GM23248 (cell line): Measurements from ENCODE around the gene SYNPO. TPM values are rescaled to one million over a fixed set of nuclear protein-coding genes. Genes with fewer than 3 reads are reported as not detected.

Experiments used
- DNase-seq: peaks from one replicate; pipeline ENCODE4 v3.0.0-alpha.2; 2015
- H2AFZ ChIP-seq: fragments of 200-600 bp; sonication (generic); 2 replicates; pipeline ENCODE4 v1.6.1; 2016; ENCODE audit warnings: antibody characterized with exemption
- H3F3A ChIP-seq: fragments of 200-600 bp; sonication (generic); 2 replicates; pipeline ENCODE4 v1.6.1; 2016; ENCODE audit warnings: mild to moderate bottlenecking, antibody characterized with exemption, mixed run types; ENCODE audit not compliant: insufficient read depth
- H3K27ac ChIP-seq: fragments of 200-600 bp; sonication (generic); 2 replicates; pipeline ENCODE4 v1.5.1; 2016; ENCODE audit warnings: mild to moderate bottlenecking
- H3K27me3 ChIP-seq: fragments of 200-600 bp; sonication (generic); replicated peaks from 2 replicates; pipeline ENCODE4 v1.6.1; 2016; ENCODE audit warnings: mild to moderate bottlenecking; ENCODE audit not compliant: insufficient read depth
- H3K36me3 ChIP-seq: fragments of 200-600 bp; sonication (generic); 2 replicates; pipeline ENCODE4 v1.6.1; 2016; ENCODE audit warnings: low read depth, mild to moderate bottlenecking
- H3K4me1 ChIP-seq: fragments of 200-600 bp; sonication (generic); 2 replicates; pipeline ENCODE4 v1.6.1; 2016; ENCODE audit warnings: mild to moderate bottlenecking; ENCODE audit not compliant: insufficient read depth
- H3K4me2 ChIP-seq: fragments of 200-600 bp; sonication (generic); one replicate; pipeline ENCODE4 v1.6.1; 2016; ENCODE audit warnings: mild to moderate bottlenecking; ENCODE audit not compliant: unreplicated experiment
- H3K4me3 ChIP-seq: fragments of 200-600 bp; sonication (generic); 2 replicates; pipeline ENCODE4 v1.5.1; 2016; ENCODE audit warnings: mild to moderate bottlenecking
- H3K79me2 ChIP-seq: fragments of 200-600 bp; sonication (generic); 2 replicates; pipeline ENCODE4 v1.6.1; 2016; ENCODE audit warnings: mild to moderate bottlenecking; ENCODE audit not compliant: insufficient read depth
- H3K9ac ChIP-seq: fragments of 200-600 bp; sonication (generic); 2 replicates; pipeline ENCODE4 v1.6.1; 2016; ENCODE audit warnings: mild to moderate bottlenecking
- H3K9me2 ChIP-seq: fragments of 200-600 bp; sonication (generic); 2 replicates; pipeline ENCODE4 v1.6.1; 2016; ENCODE audit warnings: mixed run types, mild to moderate bottlenecking, moderate library complexity; ENCODE audit not compliant: insufficient read depth
- H3K9me3 ChIP-seq: fragments of 200-600 bp; sonication (generic); one replicate; pipeline ENCODE4 v1.6.1; 2017; ENCODE audit warnings: low read depth
- H4K20me1 ChIP-seq: fragments of 200-600 bp; sonication (generic); 2 replicates; pipeline ENCODE4 v1.6.0; 2016; ENCODE audit not compliant: insufficient read depth
- EZH2 ChIP-seq: fragments of 200-600 bp; sonication (generic); IDR thresholded peaks from 2 replicates; pipeline ENCODE4 v1.6.1; 2018; ENCODE audit warnings: antibody characterized with exemption, mild to moderate bottlenecking; ENCODE audit not compliant: insufficient read depth, poor library complexity, severe bottlenecking
- EZH2phosphoT487 ChIP-seq: fragments of 200-600 bp; sonication (generic); IDR thresholded peaks from 2 replicates; pipeline ENCODE4 v1.6.1; 2018; ENCODE audit warnings: antibody characterized with exemption, moderate library complexity, mild to moderate bottlenecking, low read depth; ENCODE audit not compliant: insufficient read depth
- WGBS, 2 experiments: methylation state at CpG; one replicate each; pipeline ENCODE4 v1.1.6; 2015 to 2017; ENCODE audit warnings: low lambda C conversion rate in 2 of 2, low coverage in 1 of 2; ENCODE audit errors: missing lambda C conversion rate in 2 of 2; 5-methylcytosine and 5-hydroxymethylcytosine counted together
- in situ Hi-C: fragments of 300-500 bp; cut with MboI; formaldehyde crosslinking; loops from 2 replicates; pipeline ENCODE4 v1.15.0; 2020
- polyA plus RNA-seq: library from polyadenylated mRNA; unstranded; fragments of >200 nt; fragmentation: Nextera tagmentation; extraction: Ambion mirVana; gene quantifications from 2 replicates; pipeline ENCODE4 v1.2.1, GENCODE V29; 2016
- total RNA-seq: library from RNA; depleted of rRNA; stranded (reverse); fragments of >200 nt; shearing (Covaris generic); gene quantifications from 2 replicates; pipeline ENCODE4 v1.2.3, GENCODE V29; 2014

SYNPO gene
- total and polyA plus RNA-seq, 2 experiments from 2014 or later, result 5.6 to 6.1 TPM

DNA sequence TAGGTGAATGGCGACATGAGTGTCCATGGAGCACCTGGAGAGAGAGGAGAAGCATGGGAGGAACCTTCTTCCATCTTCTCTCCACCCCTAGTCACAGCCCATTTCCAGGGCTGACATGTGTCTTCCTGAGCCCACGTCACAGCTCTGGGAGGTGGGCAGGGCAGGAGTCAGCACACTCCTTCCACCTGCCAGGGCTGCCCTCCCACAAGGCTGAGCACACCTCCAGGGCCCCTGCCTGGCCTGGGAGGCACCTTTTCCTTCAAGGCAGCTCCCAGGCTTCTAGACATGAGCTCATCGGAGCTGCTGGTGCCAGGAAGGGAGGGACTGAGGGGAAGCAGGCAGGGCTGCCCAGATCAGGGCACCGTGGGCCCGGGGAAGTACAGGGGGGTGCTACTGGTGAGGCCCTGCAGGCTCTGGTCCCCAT is 13.6 kb upstream of the SYNPO start:
- Histone ChIP-seq H3K79me2 (peaks cover 17% of the 10 kb centered on the region), H3K4me1 (peaks cover 32% of the 10 kb centered on the region), H3K9me3 (no peaks in the 10 kb centered on the region), H3K9ac (no peak overlapping the region), H3K9me2 (no peaks in the 10 kb centered on the region), H3K4me2 (no peak overlapping the region), H3K36me3 (no peaks in the 10 kb centered on the region), H3K4me3 (no peak overlapping the region), H3K27ac (no peak overlapping the region), H3F3A (peaks cover 28% of the 10 kb centered on the region), H2AFZ (no peak overlapping the region), H3K27me3 (no peaks in the 10 kb centered on the region), H4K20me1 (no peaks in the 10 kb centered on the region)
- 72 to 80% methylated on average over 5 of the region's 5 CpGs for WGBS, 2 experiments
- in situ Hi-C loops, result no loop called here
- DNase-seq, result peak; percentile 54
- no peak for TF ChIP-seq EZH2
- no peak for TF ChIP-seq EZH2phosphoT487

DNA sequence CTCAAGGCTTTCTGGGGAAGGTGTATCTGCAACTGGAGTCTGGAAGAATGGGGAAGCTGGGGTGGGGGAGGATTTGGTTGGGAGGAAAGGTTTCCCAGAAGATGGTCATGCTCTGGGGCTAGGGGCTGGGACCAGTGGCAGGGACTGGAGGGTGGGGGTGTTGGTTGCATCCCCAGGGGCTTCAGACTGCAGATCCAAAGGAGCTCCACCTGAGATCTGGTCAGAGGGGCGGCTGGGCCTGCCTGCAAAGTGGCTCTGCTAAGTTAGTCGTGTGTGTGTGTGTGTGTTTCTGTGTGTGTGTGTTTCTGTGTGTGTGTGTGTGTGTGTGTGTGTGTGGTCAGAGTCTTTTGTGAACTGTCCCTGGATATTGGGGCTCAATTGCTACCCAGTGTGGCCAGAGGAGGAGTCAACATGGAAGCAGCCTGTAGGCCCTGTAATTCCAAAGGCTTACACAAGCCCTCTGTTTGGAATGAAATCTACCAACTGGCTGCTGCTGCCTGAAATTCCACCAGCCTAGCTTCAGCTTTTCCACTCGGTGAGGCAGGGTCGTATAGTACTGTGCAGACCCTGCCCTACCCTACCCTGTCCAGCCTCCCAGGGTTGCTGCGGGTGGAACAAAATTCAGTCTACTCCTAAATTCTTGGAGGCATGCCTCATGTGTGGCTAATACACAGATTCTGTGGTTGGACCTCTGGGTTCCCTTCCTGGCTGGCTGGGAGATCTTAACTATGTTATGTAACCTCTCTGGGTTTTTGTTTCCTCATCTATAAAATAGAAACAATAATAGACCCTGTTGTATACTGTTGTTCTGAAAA is 12.5 kb upstream of the SYNPO start:
- Histone ChIP-seq H3K4me3 (no peak overlapping the region), H3K9ac (no peak overlapping the region), H2AFZ (no peak overlapping the region), H3K27ac (peak overlapping the region; percentile 38; the same call in 1 of the 2 replicates), H3K4me2 (peak overlapping the region; percentile 7), H3K27me3 (no peaks in the 10 kb centered on the region), H3K4me1 (peaks cover 30% of the 10 kb centered on the region), H3K79me2 (peaks cover 17% of the 10 kb centered on the region), H3K9me3 (no peaks in the 10 kb centered on the region), H3K9me2 (no peaks in the 10 kb centered on the region), H3F3A (peaks cover 25% of the 10 kb centered on the region), H3K36me3 (no peaks in the 10 kb centered on the region), H4K20me1 (no peaks in the 10 kb centered on the region)
- no peak for TF ChIP-seq EZH2
- no peak for TF ChIP-seq EZH2phosphoT487
- WGBS, 2 experiments, result 52 to 60% methylated on average over 4 to 5 of the region's 5 CpGs
- peak; percentile 86 for DNase-seq
- in situ Hi-C loops, result no loop called here

DNA sequence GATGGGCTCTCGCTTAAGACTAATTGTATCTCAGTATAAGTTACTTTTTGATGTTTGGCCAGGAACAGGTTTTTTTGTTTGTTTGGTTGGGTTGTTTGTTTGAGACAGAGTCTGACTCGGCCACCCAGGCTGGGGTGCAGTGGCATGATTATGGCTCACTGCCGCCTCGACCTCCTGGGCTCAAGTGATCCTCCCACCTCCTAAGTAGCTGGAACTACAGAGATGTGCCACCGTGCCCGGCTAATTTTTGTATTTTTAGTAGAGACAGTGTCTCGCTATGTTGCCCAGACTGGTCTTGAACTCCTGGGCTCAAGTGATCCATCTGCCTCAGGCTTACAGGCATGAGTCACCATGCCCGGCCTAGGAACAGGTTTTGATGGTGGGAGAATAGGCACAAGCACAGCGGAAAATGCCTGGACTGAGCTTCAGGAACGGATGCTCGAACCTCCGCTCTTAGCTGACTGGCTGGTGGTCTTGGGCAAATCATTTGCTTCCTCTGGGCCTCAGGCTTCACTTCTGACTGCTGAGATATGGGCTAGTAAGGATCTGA is 11.4 kb upstream of the SYNPO start:
- Histone ChIP-seq H3K79me2 (peaks cover 17% of the 10 kb centered on the region), H2AFZ (no peak overlapping the region), H4K20me1 (no peaks in the 10 kb centered on the region), H3K27ac (no peak overlapping the region), H3K4me2 (no peak overlapping the region), H3F3A (peaks cover 18% of the 10 kb centered on the region), H3K4me3 (no peak overlapping the region), H3K9me2 (no peaks in the 10 kb centered on the region), H3K27me3 (no peaks in the 10 kb centered on the region), H3K36me3 (no peaks in the 10 kb centered on the region), H3K9me3 (no peaks in the 10 kb centered on the region), H3K9ac (no peak overlapping the region), H3K4me1 (peaks cover 26% of the 10 kb centered on the region)
- DNase-seq, result no peak
- 94 to 95% methylated on average over 12 of the region's 12 CpGs for WGBS, 2 experiments
- in situ Hi-C loops, result no loop called here
- no peak for TF ChIP-seq EZH2

DNA sequence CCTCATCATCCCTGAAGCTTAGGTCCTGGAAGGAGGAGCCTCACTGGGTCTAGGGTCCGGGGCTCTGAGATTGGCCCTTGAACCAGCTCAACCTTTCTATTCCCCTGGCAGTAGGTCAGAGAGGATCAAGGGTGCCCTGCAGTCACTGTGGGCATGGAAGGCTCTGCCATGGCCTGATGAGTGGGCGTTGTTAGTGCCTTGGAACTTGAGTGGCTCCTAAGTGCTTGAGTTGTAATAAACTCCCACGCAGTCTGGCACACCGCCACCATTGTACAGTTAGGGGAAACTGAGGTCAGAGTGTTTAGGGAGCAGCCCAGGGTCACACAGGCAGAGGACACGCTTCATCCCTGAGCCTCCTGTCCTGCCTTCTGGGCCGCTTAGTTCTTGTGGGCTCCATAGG is 10.4 kb upstream of the SYNPO start:
- Histone ChIP-seq H3K9me3 (no peaks in the 10 kb centered on the region), H3K4me2 (no peak overlapping the region), H3K9ac (no peak overlapping the region), H3K4me3 (no peak overlapping the region), H4K20me1 (no peaks in the 10 kb centered on the region), H3K4me1 (peaks cover 23% of the 10 kb centered on the region), H3K27ac (no peak overlapping the region), H2AFZ (no peak overlapping the region), H3K36me3 (no peaks in the 10 kb centered on the region), H3K79me2 (peaks cover 15% of the 10 kb centered on the region), H3F3A (peaks cover 18% of the 10 kb centered on the region), H3K27me3 (no peaks in the 10 kb centered on the region), H3K9me2 (no peaks in the 10 kb centered on the region)
- in situ Hi-C loops, result no loop called here
- TF ChIP-seq EZH2phosphoT487, result no peak
- no peak for TF ChIP-seq EZH2
- WGBS, 2 experiments, result 79 to 81% methylated on average over 6 of the region's 6 CpGs
- DNase-seq, result no peak
